ENCODE measurements around the gene IVD.

Gene IVD

GRCh38 chr15:40413036-40413435, 7.4 kb downstream of the IVD start:
- no peak overlapping the region for H3K4me3 ChIP-seq (ENCODE audit: low read depth, low read length)
- H3K27ac ChIP-seq = no peak overlapping the region
- no peak for DNase-seq
- TF ChIP-seq CTCF (IDR thresholded peaks at IDR 0.05; ENCODE audit: low read depth, low read length) = no peak
- no peaks in the 10 kb centered on the region for H3K27me3 ChIP-seq (ENCODE audit: insufficient read depth, low read depth, severe bottlenecking)
- H3K36me3 ChIP-seq = peaks cover 66% of the 10 kb centered on the region
- no peaks in the 10 kb centered on the region for H3K9me3 ChIP-seq (ENCODE audit: severe bottlenecking)

DNA sequence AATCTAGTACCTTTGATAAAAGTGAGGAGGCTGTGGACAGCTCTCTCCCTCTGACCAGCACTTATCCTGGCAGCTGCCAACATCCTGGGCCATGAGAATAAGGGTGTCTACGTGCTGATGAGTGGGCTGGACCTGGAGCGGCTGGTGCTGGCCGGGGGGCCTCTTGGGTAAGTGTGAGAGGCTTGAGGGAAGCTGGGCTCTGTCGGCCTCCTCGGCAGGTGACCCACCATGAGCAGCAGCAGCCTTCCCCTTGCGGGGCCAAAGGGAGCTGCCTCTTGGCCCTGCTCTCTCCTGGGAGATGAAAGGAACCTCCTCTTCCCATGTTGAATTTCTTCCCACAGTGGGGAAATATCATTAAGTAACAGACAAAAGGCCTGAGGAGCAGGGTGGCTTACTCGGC, 9.2 kb downstream of the IVD start:
- H3K9me3 ChIP-seq (ENCODE audit: severe bottlenecking) = no peaks in the 10 kb centered on the region
- H3K27ac ChIP-seq = no peak overlapping the region
- no peak for DNase-seq
- H3K27me3 ChIP-seq (ENCODE audit: insufficient read depth, low read depth, severe bottlenecking) = no peaks in the 10 kb centered on the region
- TF ChIP-seq CTCF (IDR thresholded peaks at IDR 0.05; ENCODE audit: low read depth, low read length) = no peak
- H3K4me3 ChIP-seq (ENCODE audit: low read depth, low read length) = no peak overlapping the region
- peaks cover 72% of the 10 kb centered on the region for H3K36me3 ChIP-seq

DNA sequence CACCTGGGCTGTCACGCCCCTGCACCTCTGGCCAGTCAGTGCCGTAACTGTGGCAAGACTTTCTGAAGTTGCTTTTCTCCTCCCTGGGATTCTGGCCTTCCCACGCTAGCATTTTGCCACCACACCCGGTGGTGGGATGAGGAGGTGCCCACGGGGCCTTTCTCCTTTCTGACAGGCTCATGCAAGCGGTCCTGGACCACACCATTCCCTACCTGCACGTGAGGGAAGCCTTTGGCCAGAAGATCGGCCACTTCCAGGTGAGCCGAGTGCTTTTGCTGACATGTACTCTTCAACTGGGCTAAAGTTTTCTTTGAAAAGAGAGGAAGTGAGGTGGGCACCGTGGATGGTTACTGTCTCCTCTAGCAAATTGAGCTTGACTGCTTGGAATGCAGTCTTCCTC, 9.6 kb downstream of the IVD start:
- Histone ChIP-seq H3K4me3 (ENCODE audit: low read depth, low read length) (no peak overlapping the region), H3K27me3 (ENCODE audit: insufficient read depth, low read depth, severe bottlenecking) (no peaks in the 10 kb centered on the region), H3K9me3 (ENCODE audit: severe bottlenecking) (no peaks in the 10 kb centered on the region), H3K36me3 (peaks cover 69% of the 10 kb centered on the region), H3K27ac (no peak overlapping the region)
- no peak for TF ChIP-seq CTCF (IDR thresholded peaks at IDR 0.05; ENCODE audit: low read depth, low read length)
- no peak for DNase-seq

DNA sequence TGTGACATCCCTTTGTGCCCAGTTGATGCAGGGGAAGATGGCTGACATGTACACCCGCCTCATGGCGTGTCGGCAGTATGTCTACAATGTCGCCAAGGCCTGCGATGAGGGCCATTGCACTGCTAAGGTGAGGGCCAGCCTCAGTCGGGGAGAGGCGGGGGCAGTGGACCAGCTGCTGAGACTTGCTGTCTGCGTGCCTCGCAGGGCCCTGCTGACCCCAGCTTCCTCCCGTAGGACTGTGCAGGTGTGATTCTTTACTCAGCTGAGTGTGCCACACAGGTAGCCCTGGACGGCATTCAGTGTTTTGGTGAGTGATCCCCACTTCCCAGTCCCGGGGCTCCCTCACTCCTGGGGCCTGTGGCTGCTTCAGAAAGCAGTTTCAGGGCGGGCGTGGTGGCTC, 10.5 kb downstream of the IVD start:
- no peak for TF ChIP-seq CTCF (IDR thresholded peaks at IDR 0.05; ENCODE audit: low read depth, low read length)
- peaks cover 60% of the 10 kb centered on the region for H3K36me3 ChIP-seq
- H3K9me3 ChIP-seq (ENCODE audit: severe bottlenecking) = no peaks in the 10 kb centered on the region

DNA sequence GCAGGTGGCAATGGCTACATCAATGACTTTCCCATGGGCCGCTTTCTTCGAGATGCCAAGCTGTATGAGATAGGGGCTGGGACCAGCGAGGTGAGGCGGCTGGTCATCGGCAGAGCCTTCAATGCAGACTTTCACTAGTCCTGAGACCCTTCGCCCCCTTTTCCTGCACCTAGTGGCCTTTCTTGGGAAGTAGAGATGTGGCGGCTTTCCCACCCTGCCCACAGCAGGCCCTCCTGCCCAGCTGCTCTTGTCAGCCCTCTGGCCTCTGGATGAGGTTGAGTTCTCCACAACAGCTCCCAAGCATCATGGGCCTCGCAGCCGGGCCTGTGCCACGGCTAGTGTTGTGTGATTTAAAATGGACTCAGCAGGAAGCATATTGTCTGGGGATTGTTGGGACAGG, 12.5 kb downstream of the IVD start:
- no peak overlapping the region for H3K27ac ChIP-seq

More for the DNA sequence above, 10.5 kb downstream of the IVD start:
- no peak for DNase-seq
- Histone ChIP-seq H3K27me3 (ENCODE audit: insufficient read depth, low read depth, severe bottlenecking) (no peaks in the 10 kb centered on the region), H3K4me3 (ENCODE audit: low read depth, low read length) (no peak overlapping the region), H3K27ac (no peak overlapping the region)

More for the DNA sequence above, 12.5 kb downstream of the IVD start:
- H3K9me3 ChIP-seq (ENCODE audit: severe bottlenecking) = no peaks in the 10 kb centered on the region
- H3K36me3 ChIP-seq = peaks cover 43% of the 10 kb centered on the region
- DNase-seq = no peak
- no peak overlapping the region for H3K4me3 ChIP-seq (ENCODE audit: low read depth, low read length)
- no peaks in the 10 kb centered on the region for H3K27me3 ChIP-seq (ENCODE audit: insufficient read depth, low read depth, severe bottlenecking)
- no peak for TF ChIP-seq CTCF (IDR thresholded peaks at IDR 0.05; ENCODE audit: low read depth, low read length)

Data from WERI-Rb-1 (cell line).